Neural cell (in vitro differentiated cells): ENCODE measurements around the gene TUBA1B.

Source experiments
- CTCF ChIP-seq: fragments of 450-650 bp; IDR thresholded peaks from 2 replicates; pipeline ENCODE4 v1.5.1; 2014; ENCODE audit warnings: antibody characterized with exemption, mild to moderate bottlenecking, moderate library complexity; ENCODE audit not compliant: poor library complexity, severe bottlenecking
- EP300 ChIP-seq: fragments of 450-650 bp; conservative IDR thresholded peaks from 2 replicates; pipeline ENCODE4 v1.6.1; 2014; ENCODE audit warnings: antibody characterized with exemption, mild to moderate bottlenecking, moderate library complexity; ENCODE audit not compliant: poor library complexity, severe bottlenecking
- EZH2 ChIP-seq: fragments of 200-600, 300-800 bp; shearing (Covaris generic), sonication (generic); IDR thresholded peaks from 2 replicates; pipeline ENCODE4 v1.6.1; 2014; ENCODE audit warnings: antibody characterized with exemption, low read length, borderline replicate concordance, mild to moderate bottlenecking; ENCODE audit not compliant: insufficient read depth, poor library complexity, severe bottlenecking
- RAD21 ChIP-seq: fragments of 450-650 bp; conservative IDR thresholded peaks from 2 replicates; pipeline ENCODE4 v1.6.1; 2014; ENCODE audit warnings: antibody characterized with exemption, mild to moderate bottlenecking, moderate library complexity
- REST ChIP-seq: IDR thresholded peaks from 2 replicates; pipeline ENCODE4 v1.6.1; 2012; ENCODE audit warnings: borderline replicate concordance
- TAF1 ChIP-seq: IDR thresholded peaks from 2 replicates; pipeline ENCODE4 v1.6.1; 2012; ENCODE audit warnings: low read depth

GRCh38 chr12:49170924-49171323, 39.7 kb upstream of the TUBA1B start:
- no peak for TF ChIP-seq REST
- no peak for TF ChIP-seq EZH2
- no peak for TF ChIP-seq CTCF
- no peak for TF ChIP-seq TAF1
- no peak for TF ChIP-seq RAD21
- no peak for TF ChIP-seq EP300
